Stimulated activated CD4-positive, alpha-beta T cell treated with anti-CD3 and anti-CD28 coated beads, Interleukin-4, amount 100 ng/mL, for 24 hours (primary cell): Measurements from ENCODE around the gene F5.
A peak's percentile ranks its signal among the peaks of the same experiment; 100 is the strongest.
"Not testable (repeated sequence)": the region's sequence is repeated elsewhere in the genome, so short reads cannot be mapped to it uniquely, and the experiment has no call there.

ENCODE experiments used
- DNase-seq: peaks from one replicate; pipeline ENCODE4 v3.0.0-alpha.2; 2020

F5 gene

GRCh38 chr1:169508432-169509338 is 77.6 kb downstream of the F5 start:
- DNase-seq: no peak

- DNase-seq: no peak
Observed at GRCh38 chr1:169507413-169507812, 78.9 kb downstream of the F5 start.

GRCh38 chr1:169503601-169504000 is 82.7 kb downstream of the F5 start:
- not testable (repeated sequence) for DNase-seq

GRCh38 chr1:169499807-169500206 is 86.5 kb downstream of the F5 start:
- DNase-seq: no peak

- DNase-seq: no peak
Observed at GRCh38 chr1:169497317-169497716, 89.0 kb downstream of the F5 start.

GRCh38 chr1:169495916-169496315 is 90.4 kb downstream of the F5 start:
- no peak for DNase-seq

- DNase-seq: no peak
Observed at GRCh38 chr1:169495046-169495775, 91.1 kb downstream of the F5 start.

- DNase-seq: no peak
Observed at GRCh38 chr1:169494343-169494742, 91.9 kb downstream of the F5 start.

GRCh38 chr1:169493251-169493650 is 93.0 kb downstream of the F5 start:
- no peak for DNase-seq

GRCh38 chr1:169491845-169492281 is 94.4 kb downstream of the F5 start:
- DNase-seq: peak; percentile 47

GRCh38 chr1:169488157-169488556 is 98.1 kb downstream of the F5 start:
- DNase-seq: no peak

GRCh38 chr1:169487561-169487960 is 98.7 kb downstream of the F5 start:
- no peak for DNase-seq

- DNase-seq: no peak
Observed at GRCh38 chr1:169487133-169487532, 99.1 kb downstream of the F5 start.

GRCh38 chr1:169486281-169487051 is 99.8 kb downstream of the F5 start:
- no peak for DNase-seq

GRCh38 chr1:169485431-169486280 is 100.6 kb downstream of the F5 start, which contains the start of gene SLC19A2:
TSS of gene SLC19A2 (minus strand) at chr1:169485944. CDS start at chr1:169485766, 178 bp downstream.
- peak; percentile 93 for DNase-seq

GRCh38 chr1:169484683-169485430 is 101.4 kb downstream of the F5 start:
- DNase-seq: peak; percentile 36

- DNase-seq: no peak
Observed at GRCh38 chr1:169484101-169484500, 102.2 kb downstream of the F5 start.

- DNase-seq: no peak
Observed at GRCh38 chr1:169483500-169483966, 102.7 kb downstream of the F5 start.

- no peak for DNase-seq
Observed at GRCh38 chr1:169479363-169480066, 106.8 kb downstream of the F5 start.

GRCh38 chr1:169478094-169478672 is 108.1 kb downstream of the F5 start:
- DNase-seq: no peak
